Measurements from ENCODE around the gene PLAU. TPM values are rescaled to one million over a fixed set of nuclear protein-coding genes. Genes with fewer than 3 reads are reported as not detected.

Gene PLAU
- total and polyA plus RNA-seq, 9 of the 15 experiments (the other 6 are each of a cell fraction or from before 2014, with no cell fraction given), result 2.1 to 16.9 (median 3.3) TPM

- TF ChIP-seq TRIM25 (IDR thresholded peaks at IDR 0.05; ENCODE audit: borderline replicate concordance), result no peak
- peak; percentile 99 for TF ChIP-seq VEZF1 (CRISPR knock-in tag; IDR thresholded peaks at IDR 0.05)
- TF ChIP-seq BMI1 (IDR thresholded peaks at IDR 0.05; ENCODE audit: low read length), result no peak
- no peak for TF ChIP-seq ZNF124 (CRISPR knock-in tag; IDR thresholded peaks at IDR 0.05)
- TF ChIP-seq HDAC1 (IDR thresholded peaks at IDR 0.05), result peak in 1 of 2 experiments; percentile 64; a peak in 1 of 4 replicates
- TF ChIP-seq MTA3 (IDR thresholded peaks at IDR 0.05; ENCODE audit: borderline replicate concordance), result 0 out of 2 replicates have a peak, but pooled peaks have one; percentile 53
- peak; percentile 58; the same call in 1 of the 2 replicates for TF ChIP-seq TFAP4 (CRISPR knock-in tag; IDR thresholded peaks at IDR 0.05; ENCODE audit: borderline replicate concordance)
- peak; percentile 80 to 88 for TF ChIP-seq TRIM24 (IDR thresholded peaks at IDR 0.05)
- peak; percentile 46 for TF ChIP-seq SAP30 (IDR thresholded peaks at IDR 0.05; ENCODE audit: borderline replicate concordance, insufficient read depth, low read depth, low read length, poor library complexity, severe bottlenecking)
- no peak for TF ChIP-seq ZNF354B (CRISPR knock-in tag; IDR thresholded peaks at IDR 0.05)
- TF ChIP-seq YY1 (IDR thresholded peaks at IDR 0.05; ENCODE audit: borderline replicate concordance in 1 of 3, control insufficient read depth in 1 of 3, extremely low read depth in 1 of 3, insufficient read depth in 3 of 3, insufficient read length in 1 of 3, insufficient replicate concordance in 2 of 3, low read depth in 1 of 3, low read length in 2 of 3), result peak in 2 of 3 experiments; percentile 73 to 84
- peak; percentile 82 for TF ChIP-seq CXXC5 (CRISPR knock-in tag; IDR thresholded peaks at IDR 0.05)
- no peak for TF ChIP-seq GTF2F1 (IDR thresholded peaks at IDR 0.05; ENCODE audit: low read depth, low read length)
- no peak for TF ChIP-seq ZNF224 (CRISPR knock-in tag; IDR thresholded peaks at IDR 0.05)
- TF ChIP-seq SMARCC2 (IDR thresholded peaks at IDR 0.05; ENCODE audit: low read depth), result peak; percentile 30; the same call in 1 of the 2 replicates
- TF ChIP-seq KLF13 (tag; IDR thresholded peaks at IDR 0.05; ENCODE audit: borderline replicate concordance, low read depth), result 0 out of 2 replicates have a peak, but pooled peaks have one; percentile 20
- no peak for TF ChIP-seq SRSF1 (IDR thresholded peaks at IDR 0.05; ENCODE audit: low read depth, low read length)
- TF ChIP-seq TEAD1 (CRISPR knock-in tag; IDR thresholded peaks at IDR 0.05), result 0 out of 4 replicates have a peak, but pooled peaks of 1 of the 2 experiments have one; percentile 44
Observed at GRCh38 chr10:73874267-73875138, 36.4 kb upstream of the PLAU start, which contains the start of gene CAMK2G (continued).

Measured in K562 (cell line).